ENCODE data around the gene CDC42SE1.

CDC42SE1 gene

GRCh38 chr1:151051356-151052009 is 7.9 kb downstream of the CDC42SE1 start:
- no peak for DNase-seq

GRCh38 chr1:151050051-151050688 is 9.3 kb downstream of the CDC42SE1 start:
- DNase-seq, result no peak

- DNase-seq, result no peak
Observed at GRCh38 chr1:151049458-151049857, 10.0 kb downstream of the CDC42SE1 start.

GRCh38 chr1:151048645-151049032 is 10.8 kb downstream of the CDC42SE1 start:
- DNase-seq, result no peak

GRCh38 chr1:151047925-151048644 is 11.3 kb downstream of the CDC42SE1 start:
- DNase-seq, result peak; percentile 84

- peak; percentile 86 for DNase-seq
Observed at GRCh38 chr1:151047591-151047924, 11.9 kb downstream of the CDC42SE1 start, which contains the start of gene C1orf56. TSS of gene C1orf56 (plus strand) at chr1:151047751. CDS start at chr1:151047848, 97 bp downstream.

- no peak for DNase-seq
Observed at GRCh38 chr1:151043163-151043562, 16.3 kb downstream of the CDC42SE1 start.

GRCh38 chr1:151039521-151039920 is 19.9 kb downstream of the CDC42SE1 start:
- no peak for DNase-seq

GRCh38 chr1:151037032-151037431 is 22.4 kb downstream of the CDC42SE1 start:
- no peak for DNase-seq

GRCh38 chr1:151036356-151036755 is 23.1 kb downstream of the CDC42SE1 start, which contains the start of gene BNIPL:
TSS of gene BNIPL (plus strand) at chr1:151036586. CDS start at chr1:151036726, 140 bp downstream.
- DNase-seq, result no peak

GRCh38 chr1:151035167-151035566 is 24.3 kb downstream of the CDC42SE1 start:
- DNase-seq, result no peak

- no peak for DNase-seq
Observed at GRCh38 chr1:151032164-151032563, 27.3 kb downstream of the CDC42SE1 start.

GRCh38 chr1:151026460-151026859 is 33.0 kb downstream of the CDC42SE1 start:
- DNase-seq, result no peak

- DNase-seq, result peak; percentile 92
Observed at GRCh38 chr1:151024540-151025146, 34.8 kb downstream of the CDC42SE1 start.

GRCh38 chr1:151013518-151013917 is 45.9 kb downstream of the CDC42SE1 start:
- DNase-seq, result no peak

GRCh38 chr1:151012684-151013471 is 46.5 kb downstream of the CDC42SE1 start:
- no peak for DNase-seq

- DNase-seq, result no peak
Observed at GRCh38 chr1:151011154-151011850, 48.1 kb downstream of the CDC42SE1 start.

GRCh38 chr1:151010346-151010726 is 49.1 kb downstream of the CDC42SE1 start:
- no peak for DNase-seq

- DNase-seq, result no peak
Observed at GRCh38 chr1:151009674-151010345, 49.6 kb downstream of the CDC42SE1 start.

GRCh38 chr1:151009206-151009587 is 50.2 kb downstream of the CDC42SE1 start:
- no peak for DNase-seq

All from activated effector memory CD4-positive, alpha-beta T cell treated with anti-CD3 and anti-CD28 coated beads, Interleukin-2, amount 50 U/mL, for 16 hours (primary cell).